T-helper 2 cell (primary cell): Measurements from ENCODE around the gene FMN1.

Source experiments
- DNase-seq, 5 experiments: peaks; one replicate each; pipeline versions ENCODE4 v3.0.0 to v3.0.0-alpha.2; 2012 to 2022

Gene FMN1

GRCh38 chr15:33008284-33008995, 186.1 kb downstream of the FMN1 start:
- no peak for DNase-seq

GRCh38 chr15:33007303-33007855, 187.1 kb downstream of the FMN1 start:
- DNase-seq: no peak

DNA sequence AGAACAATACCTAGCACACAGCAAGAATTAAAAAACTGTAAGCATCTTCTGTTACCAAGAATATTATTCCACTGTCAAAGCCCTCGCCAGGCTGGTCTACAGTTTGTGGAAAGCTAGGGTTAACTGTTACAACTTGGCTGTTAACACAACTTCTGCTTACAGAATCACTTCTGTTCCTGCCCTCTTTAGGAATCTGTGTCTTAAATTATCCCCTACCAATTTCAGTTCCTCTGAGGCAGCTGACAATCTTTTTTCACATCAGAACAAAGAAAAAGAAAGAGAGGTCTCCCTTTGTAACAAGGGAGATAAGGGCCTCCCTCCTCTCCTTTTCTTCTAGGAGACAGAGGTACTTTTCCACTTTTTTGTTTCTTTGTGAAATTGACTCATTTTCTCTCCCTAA, 188.9 kb downstream of the FMN1 start:
- no peak for DNase-seq

DNA sequence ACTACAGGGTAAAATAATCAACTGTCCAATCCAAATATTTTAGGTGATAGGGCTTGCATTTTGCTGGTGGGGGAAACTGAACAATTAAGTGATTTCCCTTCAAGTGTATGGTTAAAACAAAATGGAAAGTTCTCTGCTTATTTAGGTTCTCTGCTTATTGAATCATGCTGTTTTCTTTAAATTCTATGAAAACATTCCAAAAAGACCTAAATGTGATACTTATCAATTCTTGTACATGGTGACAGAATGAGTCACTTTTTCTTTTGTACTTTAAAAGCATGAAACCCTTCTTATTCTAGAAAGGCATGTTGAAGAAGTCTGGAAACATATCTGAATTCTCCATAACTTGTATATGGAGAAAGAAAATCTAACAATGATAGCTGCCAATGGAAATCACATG, 192.6 kb downstream of the FMN1 start:
- DNase-seq: no peak

DNA sequence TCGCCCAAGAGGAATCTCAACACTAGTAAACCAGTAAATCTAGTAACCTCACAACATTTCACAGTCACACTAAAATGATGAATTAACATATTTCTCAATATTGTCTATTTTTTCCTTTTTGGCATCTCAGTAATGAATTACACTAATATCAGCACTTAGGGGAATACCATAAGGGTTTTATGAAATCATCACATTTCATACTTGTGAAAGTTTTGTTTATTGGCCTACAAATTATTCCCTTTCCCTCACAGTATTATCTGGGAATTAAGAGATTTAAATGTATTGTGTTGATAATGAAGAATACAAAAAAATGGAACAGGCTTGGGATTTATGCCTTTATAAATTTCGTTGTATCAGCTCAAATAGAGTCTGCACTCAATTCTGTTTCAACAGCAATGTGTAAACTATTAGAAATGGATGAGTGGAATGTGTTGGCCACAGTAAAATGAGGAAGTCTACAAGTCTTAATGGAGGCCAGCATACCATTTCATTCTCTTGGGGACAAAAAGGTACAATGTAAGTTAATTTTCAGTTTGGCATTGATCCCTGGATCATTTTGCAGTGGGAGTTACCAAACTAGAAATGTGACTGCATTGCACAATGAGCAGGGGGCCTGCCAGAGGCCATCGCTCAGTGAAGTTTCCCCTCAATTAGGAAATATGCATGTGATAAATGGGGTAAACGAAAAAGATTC, 195.4 kb downstream of the FMN1 start:
- DNase-seq: no peak

- DNase-seq: no peak
Measured at GRCh38 chr15:32998182-32998581, 196.3 kb downstream of the FMN1 start.

DNA sequence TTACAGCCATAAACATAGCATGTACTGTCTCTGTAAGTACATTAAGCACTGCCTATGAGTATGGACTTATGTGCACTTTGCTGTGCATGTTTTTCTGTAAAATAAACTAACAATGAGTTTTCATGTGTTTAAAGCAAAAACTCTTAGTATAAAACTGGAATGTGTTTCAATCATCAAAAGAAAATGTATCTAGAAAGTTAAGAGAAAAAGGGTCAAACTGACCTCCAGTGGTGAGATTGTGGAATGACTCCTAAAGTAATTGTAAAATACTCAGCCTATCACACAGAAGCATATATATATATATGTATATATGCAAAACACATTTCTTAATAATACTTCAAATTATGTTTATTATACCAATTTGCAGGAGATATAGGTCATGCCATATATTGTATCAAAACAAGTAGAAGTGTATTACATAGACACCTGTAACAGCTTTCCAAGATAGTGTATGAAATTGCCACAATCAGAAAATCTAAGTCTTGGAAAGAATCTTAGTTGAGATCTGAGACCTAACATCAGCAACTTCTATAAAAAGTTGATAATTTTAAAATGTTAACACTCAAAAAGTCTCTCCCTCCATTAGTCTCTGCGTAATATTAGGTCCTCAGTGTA, 199.6 kb downstream of the FMN1 start:
- DNase-seq: no peak

GRCh38 chr15:32993285-32993684, 201.2 kb downstream of the FMN1 start:
- DNase-seq: peak in 1 of 5 experiments; percentile 5

DNA sequence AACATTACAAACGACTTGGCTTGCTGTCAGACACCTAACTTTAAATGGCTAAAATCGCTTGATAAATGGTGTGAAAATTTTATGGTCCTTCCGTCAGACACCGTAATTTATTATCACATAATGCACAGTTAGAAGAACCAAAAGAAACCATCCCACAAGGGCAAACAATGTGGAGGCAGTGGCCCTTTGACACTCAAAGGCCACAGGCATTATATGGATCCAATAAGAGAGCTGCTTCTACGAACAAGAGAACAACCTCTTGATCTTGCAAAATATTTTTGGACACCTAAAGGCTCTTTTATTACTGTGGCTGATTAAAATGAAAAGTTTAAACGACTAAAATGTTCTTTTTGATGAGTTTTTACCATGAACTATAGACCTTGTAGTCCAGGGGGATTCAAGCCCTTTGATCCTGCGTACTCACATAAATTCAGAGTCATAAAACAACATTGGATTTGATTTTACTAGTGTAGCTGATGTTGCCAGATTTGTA, 202.8 kb downstream of the FMN1 start:
- no peak for DNase-seq

DNA sequence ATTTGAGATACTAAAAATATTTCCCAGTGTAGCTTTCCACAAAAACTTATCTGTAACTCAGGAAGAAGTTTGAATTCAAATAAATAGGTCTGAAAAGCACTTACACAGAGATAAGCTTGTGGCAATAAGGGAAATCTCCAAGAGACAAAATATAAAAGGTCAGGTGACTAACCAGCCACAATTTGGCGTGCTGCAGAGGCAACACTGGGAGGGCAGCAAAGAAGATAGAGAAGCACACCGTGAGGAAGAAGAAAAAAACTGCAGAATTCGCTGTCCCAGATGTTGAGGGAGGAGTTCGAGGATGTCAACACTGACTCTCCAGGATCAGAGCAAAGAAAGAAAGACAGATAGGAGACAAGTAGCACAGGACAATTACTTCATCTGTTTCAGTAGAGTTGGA, 204.4 kb downstream of the FMN1 start:
- no peak for DNase-seq

GRCh38 chr15:32987067-32987466, 207.4 kb downstream of the FMN1 start:
- DNase-seq: no peak

- DNase-seq: no peak
Measured at GRCh38 chr15:32986147-32986546, 208.4 kb downstream of the FMN1 start.

DNA sequence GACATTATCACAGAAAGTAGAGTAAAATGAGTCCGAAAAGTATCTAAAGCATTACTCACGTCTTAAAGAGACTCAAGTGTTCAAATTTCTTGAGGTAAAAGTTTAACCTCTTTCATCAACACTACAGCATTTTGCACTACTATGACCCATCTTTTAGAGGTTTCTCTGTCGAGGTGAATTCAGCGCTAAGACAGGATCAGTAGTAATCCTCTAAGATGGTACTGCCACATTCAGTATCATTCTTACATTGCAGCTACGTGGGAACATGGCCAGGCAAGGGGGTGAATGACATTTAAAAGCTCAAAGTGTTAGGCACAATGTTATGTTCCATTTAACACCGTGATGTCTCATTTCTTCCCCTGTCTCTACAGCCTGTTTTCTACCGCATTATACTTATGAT, 210.8 kb downstream of the FMN1 start:
- no peak for DNase-seq

DNA sequence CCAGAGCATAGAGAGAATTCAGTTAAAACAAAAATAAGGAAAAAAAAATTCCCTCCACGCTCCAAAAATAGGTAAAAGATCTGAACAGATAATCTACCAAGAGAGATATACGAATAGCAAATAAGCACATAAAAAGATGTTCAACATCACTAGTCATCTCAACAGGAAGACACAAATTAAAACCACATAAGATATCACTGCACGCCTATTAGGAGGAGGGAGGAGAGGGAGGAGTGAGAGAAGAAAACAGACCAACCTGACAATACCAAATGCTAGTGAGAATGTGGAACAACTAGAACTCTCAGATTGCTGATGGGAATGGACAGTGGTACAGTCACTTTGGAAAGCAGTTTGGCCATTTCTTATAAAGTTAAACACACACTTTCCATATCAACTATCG, 212.5 kb downstream of the FMN1 start:
- no peak for DNase-seq

- no peak for DNase-seq
Measured at GRCh38 chr15:32981536-32981935, 213.0 kb downstream of the FMN1 start.

DNA sequence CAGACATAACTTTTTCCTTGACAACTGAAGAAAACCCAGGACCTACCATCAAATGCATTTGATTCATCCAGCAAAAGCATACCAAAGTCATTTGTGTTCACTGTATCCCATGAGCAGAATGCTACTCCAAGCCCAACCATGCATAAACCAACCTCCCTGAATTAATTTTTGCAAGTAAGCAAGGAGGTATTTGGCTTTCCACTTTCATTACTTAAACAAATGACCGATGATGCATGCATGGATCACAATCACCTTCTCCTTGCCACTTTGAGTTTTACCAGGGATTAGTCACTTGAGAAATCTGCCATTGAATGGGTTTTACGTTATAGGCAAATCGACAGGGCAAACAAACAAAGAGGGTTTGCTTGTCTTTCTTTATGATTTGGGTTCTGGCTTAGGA, 214.8 kb downstream of the FMN1 start:
- no peak for DNase-seq

DNA sequence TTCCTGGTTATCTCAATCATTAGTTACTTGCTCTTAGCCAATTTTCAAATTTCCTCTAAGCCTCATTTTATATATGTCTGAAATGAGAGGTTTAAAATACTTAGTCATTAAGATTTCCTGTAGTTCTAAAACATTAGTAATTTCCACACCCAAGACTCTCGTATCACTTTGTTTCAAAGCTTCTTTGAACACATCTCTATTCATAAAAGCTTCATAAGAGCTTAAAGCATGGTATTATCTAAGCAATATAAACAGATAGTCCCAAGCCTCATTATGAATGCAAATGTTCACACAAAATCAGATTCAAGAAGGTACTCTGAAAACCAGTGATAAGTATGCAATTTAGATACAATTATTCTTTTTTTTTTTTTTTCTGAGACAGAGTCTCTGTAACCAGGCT, 217.0 kb downstream of the FMN1 start:
- no peak for DNase-seq

- no peak for DNase-seq
Measured at GRCh38 chr15:32974691-32975090, 219.8 kb downstream of the FMN1 start.

DNA sequence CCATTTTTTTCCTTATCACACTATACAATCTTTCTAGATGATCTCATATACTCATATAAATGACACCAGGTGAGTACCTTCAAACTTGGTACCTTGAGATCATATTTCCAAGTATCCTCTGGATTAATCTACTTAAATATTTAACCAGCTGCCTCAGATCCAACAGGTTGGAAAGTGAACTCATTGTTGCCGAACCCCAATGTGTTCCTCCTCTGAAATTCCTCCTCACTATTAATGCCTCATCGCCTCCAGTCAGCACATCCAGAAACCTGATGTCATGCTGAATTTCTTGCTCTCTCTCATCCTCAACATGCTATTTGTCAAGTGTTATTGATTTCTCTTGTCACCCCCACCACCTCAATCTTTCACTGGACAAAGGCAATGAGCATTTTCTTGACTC, 221.8 kb downstream of the FMN1 start:
- DNase-seq: no peak

DNA sequence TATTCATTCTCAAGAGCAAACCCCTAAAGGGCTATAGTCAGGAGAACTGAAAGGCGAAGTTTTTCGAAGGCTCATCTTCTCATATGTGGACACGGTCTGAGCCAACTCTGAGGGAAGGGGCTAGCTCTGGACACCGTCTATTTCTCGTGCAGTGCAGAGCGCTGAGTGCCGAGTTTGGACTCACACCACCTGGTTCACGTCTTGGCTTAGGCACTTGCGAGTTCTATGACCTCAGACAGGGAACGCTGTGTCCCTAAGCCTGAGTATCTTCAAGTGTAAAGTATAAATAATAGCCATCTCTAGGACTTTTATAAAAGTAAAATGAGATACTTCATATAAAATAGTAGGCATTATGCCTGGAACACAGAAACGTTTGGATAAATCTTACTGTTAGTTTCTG, 223.7 kb downstream of the FMN1 start:
- DNase-seq: no peak

DNA sequence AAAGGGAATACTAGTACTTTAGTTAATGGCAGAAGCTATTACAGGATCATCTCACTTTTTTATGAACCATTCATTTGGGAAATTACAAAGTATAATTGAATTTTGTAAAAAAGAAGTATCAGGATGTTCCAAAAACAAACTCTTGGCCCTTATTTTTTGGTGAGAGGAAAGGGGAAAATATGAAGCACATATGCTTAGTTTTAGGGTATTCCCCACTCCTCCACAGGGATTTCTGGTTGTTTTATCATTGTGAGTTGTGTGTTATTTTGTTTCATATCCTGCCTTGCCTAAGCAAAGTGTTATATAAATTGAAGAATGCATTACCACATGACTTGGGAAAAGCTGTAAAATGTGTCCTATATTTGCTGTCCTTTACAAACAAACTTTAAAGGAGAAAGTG, 227.0 kb downstream of the FMN1 start:
- no peak for DNase-seq

- DNase-seq: no peak
Measured at GRCh38 chr15:32966512-32966911, 228.0 kb downstream of the FMN1 start.

DNA sequence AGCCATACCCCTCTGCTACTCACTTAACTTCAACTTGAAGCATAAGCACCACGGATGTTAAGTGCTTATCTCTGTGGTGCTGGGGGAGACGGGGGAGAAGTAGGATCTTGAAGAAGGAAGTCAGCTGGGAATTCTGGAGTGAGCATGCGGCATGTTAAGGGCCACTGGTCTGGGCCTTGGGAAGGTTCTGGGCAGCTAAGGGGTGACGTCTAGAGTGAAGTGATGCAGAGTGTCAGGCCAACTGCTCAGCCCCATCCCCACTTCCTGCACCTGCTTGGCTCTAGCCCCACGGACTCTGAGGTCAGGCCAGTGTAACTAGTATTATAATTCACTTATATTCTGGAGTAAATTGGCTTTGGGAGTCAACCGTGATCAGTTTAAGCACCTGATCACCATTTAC, 228.6 kb downstream of the FMN1 start:
- no peak for DNase-seq

DNA sequence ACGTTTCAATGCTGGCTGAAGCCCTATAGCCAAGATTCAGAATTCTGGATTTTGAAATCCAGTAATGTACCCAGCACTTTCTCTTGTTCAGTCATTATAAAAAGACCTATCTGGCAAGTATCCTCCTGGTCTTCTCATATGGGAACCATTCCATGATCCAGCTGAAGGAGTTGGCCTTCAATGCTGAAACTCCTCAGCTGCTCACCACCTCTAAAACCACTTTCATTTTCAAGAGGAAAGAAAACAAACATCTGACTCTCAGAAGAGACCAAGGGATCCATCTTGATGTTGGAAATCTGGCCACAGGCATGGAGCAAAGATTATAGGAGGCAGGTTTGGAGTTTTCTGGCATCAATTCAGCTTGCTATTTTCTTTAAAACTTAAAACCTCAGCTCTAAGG, 235.4 kb downstream of the FMN1 start:
- DNase-seq: no peak
